DND-41 (cell line): ENCODE measurements around the gene PROB1.

Experiments
- ATAC-seq: fragments of 200-7000 bp; cut with Tn5 transposase; 3 replicates; pipeline ENCODE4 v1.9.1; 2021; ENCODE audit warnings: low read depth; ENCODE audit not compliant: insufficient read depth
- DNase-seq: peaks from one replicate; pipeline ENCODE4 v3.0.0-alpha.2; 2020
- H2AFZ ChIP-seq: 2 replicates; pipeline ENCODE4 v1.6.0; 2012; ENCODE audit warnings: low read depth, low read length
- H3K27ac ChIP-seq: 2 replicates; pipeline ENCODE4 v1.5.1; 2012; ENCODE audit warnings: low read length, inconsistent platforms
- H3K27me3 ChIP-seq: fragments of 200-600 bp; sonication (generic); 2 replicates; pipeline ENCODE4 v1.6.0; 2012; ENCODE audit warnings: low read length, mild to moderate bottlenecking, inconsistent platforms; ENCODE audit not compliant: insufficient read depth, poor library complexity
- H3K36me3 ChIP-seq: 2 replicates; pipeline ENCODE4 v1.5.1; 2012; ENCODE audit warnings: low read length, inconsistent platforms; ENCODE audit not compliant: insufficient read depth
- H3K4me1 ChIP-seq: 2 replicates; pipeline ENCODE4 v1.5.1; 2012; ENCODE audit warnings: mild to moderate bottlenecking, low read length; ENCODE audit not compliant: insufficient read depth
- H3K4me2 ChIP-seq: 2 replicates; pipeline ENCODE4 v1.6.0; 2012; ENCODE audit warnings: mild to moderate bottlenecking, moderate library complexity, low read length, inconsistent platforms; ENCODE audit not compliant: insufficient read depth
- H3K4me3 ChIP-seq, 2 experiments: fragments of 200-600 bp in 1 of 2; shearing (Covaris generic) in 1 of 2; 2 replicates each; pipeline ENCODE4 v1.5.1; 2012 to 2016; ENCODE audit warnings: inconsistent platforms in 2 of 2, low read length in 2 of 2, mild to moderate bottlenecking in 2 of 2, low read depth in 1 of 2, moderate library complexity in 1 of 2
- H3K79me2 ChIP-seq: 2 replicates; pipeline ENCODE4 v1.6.0; 2012; ENCODE audit warnings: low read length, inconsistent platforms; ENCODE audit not compliant: insufficient read depth
- H3K9ac ChIP-seq: 2 replicates; pipeline ENCODE4 v1.6.0; 2012; ENCODE audit warnings: low read depth, mild to moderate bottlenecking, inconsistent platforms, low read length, moderate library complexity
- H3K9me3 ChIP-seq: 2 replicates; pipeline ENCODE4 v1.5.1; 2012; ENCODE audit warnings: low read length, moderate library complexity, mild to moderate bottlenecking, inconsistent platforms; ENCODE audit not compliant: insufficient read depth, severe bottlenecking
- H4K20me1 ChIP-seq: 2 replicates; pipeline ENCODE4 v1.6.0; 2012; ENCODE audit warnings: low read length; ENCODE audit not compliant: insufficient read depth
- EZH2 ChIP-seq: IDR thresholded peaks from 3 replicates; pipeline ENCODE4 v1.6.1; 2012; ENCODE audit warnings: borderline replicate concordance, low read depth, mild to moderate bottlenecking, moderate library complexity, low read length, inconsistent platforms; ENCODE audit not compliant: severe bottlenecking
- TF ChIP-seq, protein P1 (sequence below): IDR thresholded peaks from 2 replicates; pipeline ENCODE4 v1.5.1; 2012; ENCODE audit warnings: borderline replicate concordance, low read length, moderate library complexity, mild to moderate bottlenecking; ENCODE audit not compliant: poor library complexity, severe bottlenecking; ENCODE audit errors: extremely low read depth

The PROB1 gene

GRCh38 chr5:139422307-139422893 lies 27.5 kb upstream of the PROB1 start:
- no peak overlapping the region for H3K9ac ChIP-seq
- H2AFZ ChIP-seq, result no peak overlapping the region
- no peaks in the 10 kb centered on the region for H3K79me2 ChIP-seq
- no peak overlapping the region for H3K4me3 ChIP-seq
- ATAC-seq (peak; percentile 97), DNase-seq (peak; percentile 70)
- TF ChIP-seq EZH2, result no peak
- TF ChIP-seq, protein P1, sequence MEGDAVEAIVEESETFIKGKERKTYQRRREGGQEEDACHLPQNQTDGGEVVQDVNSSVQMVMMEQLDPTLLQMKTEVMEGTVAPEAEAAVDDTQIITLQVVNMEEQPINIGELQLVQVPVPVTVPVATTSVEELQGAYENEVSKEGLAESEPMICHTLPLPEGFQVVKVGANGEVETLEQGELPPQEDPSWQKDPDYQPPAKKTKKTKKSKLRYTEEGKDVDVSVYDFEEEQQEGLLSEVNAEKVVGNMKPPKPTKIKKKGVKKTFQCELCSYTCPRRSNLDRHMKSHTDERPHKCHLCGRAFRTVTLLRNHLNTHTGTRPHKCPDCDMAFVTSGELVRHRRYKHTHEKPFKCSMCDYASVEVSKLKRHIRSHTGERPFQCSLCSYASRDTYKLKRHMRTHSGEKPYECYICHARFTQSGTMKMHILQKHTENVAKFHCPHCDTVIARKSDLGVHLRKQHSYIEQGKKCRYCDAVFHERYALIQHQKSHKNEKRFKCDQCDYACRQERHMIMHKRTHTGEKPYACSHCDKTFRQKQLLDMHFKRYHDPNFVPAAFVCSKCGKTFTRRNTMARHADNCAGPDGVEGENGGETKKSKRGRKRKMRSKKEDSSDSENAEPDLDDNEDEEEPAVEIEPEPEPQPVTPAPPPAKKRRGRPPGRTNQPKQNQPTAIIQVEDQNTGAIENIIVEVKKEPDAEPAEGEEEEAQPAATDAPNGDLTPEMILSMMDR, result peak; percentile 99
- no peak overlapping the region for H3K4me2 ChIP-seq
- no peaks in the 10 kb centered on the region for H3K27me3 ChIP-seq
- H3K4me1 ChIP-seq, result no peaks in the 10 kb centered on the region
- peaks cover 44% of the 10 kb centered on the region; the same call in 1 of the 2 replicates for H3K36me3 ChIP-seq
- no peak overlapping the region for H3K27ac ChIP-seq
- H3K9me3 ChIP-seq, result no peaks in the 10 kb centered on the region
- H4K20me1 ChIP-seq, result no peaks in the 10 kb centered on the region

- Histone ChIP-seq H3K4me2 (no peak overlapping the region), H3K27ac (no peak overlapping the region), H3K9me3 (no peaks in the 10 kb centered on the region), H4K20me1 (no peaks in the 10 kb centered on the region), H3K36me3 (peaks cover 34% of the 10 kb centered on the region; the same call in 1 of the 2 replicates), H2AFZ (no peak overlapping the region), H3K4me1 (peaks cover 25% of the 10 kb centered on the region), H3K79me2 (no peaks in the 10 kb centered on the region), H3K27me3 (no peaks in the 10 kb centered on the region), H3K9ac (no peak overlapping the region), H3K4me3 (no peak overlapping the region)
- DNase-seq, result no peak
- no peak for ATAC-seq
- TF ChIP-seq, protein P1, result no peak
- no peak for TF ChIP-seq EZH2
Measured at GRCh38 chr5:139419226-139420192, 24.6 kb upstream of the PROB1 start.

DNA sequence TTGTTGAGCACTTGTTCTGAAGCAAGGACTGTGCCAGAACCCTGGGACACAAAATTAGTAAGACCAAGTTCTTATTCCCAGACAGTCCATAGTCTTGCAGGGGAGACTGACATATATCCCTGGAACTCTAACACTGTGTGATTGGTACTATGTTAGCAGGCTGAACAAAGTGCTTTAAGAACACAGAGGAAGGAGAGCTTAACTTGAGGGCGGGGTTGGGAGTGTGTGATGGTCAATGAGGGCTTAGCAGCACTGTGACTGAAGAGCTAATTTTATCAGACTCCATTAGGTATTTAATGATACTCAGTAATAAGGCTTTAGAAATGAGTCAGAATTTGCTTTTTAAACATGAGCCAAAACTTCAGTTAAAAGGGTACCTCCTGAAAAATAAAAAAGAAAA lies 23.9 kb upstream of the PROB1 start:
- no peak overlapping the region; the same call in 1 of the 2 replicates for H3K27ac ChIP-seq
- H3K27me3 ChIP-seq, result no peaks in the 10 kb centered on the region
- no peak overlapping the region for H3K4me2 ChIP-seq
- H3K36me3 ChIP-seq, result peaks cover 27% of the 10 kb centered on the region; the same call in 1 of the 2 replicates
- no peaks in the 10 kb centered on the region for H3K9me3 ChIP-seq
- no peak overlapping the region for H2AFZ ChIP-seq
- DNase-seq (no peak), ATAC-seq (no peak)
- no peak for TF ChIP-seq EZH2
- TF ChIP-seq, protein P1, result no peak
- H3K4me3 ChIP-seq, result no peak overlapping the region
- no peaks in the 10 kb centered on the region for H3K79me2 ChIP-seq
- no peaks in the 10 kb centered on the region for H4K20me1 ChIP-seq
- peaks cover 27% of the 10 kb centered on the region for H3K4me1 ChIP-seq
- no peak overlapping the region for H3K9ac ChIP-seq
